Measurements from ENCODE around the gene NEU4.

- TF ChIP-seq CTCF (conservative IDR thresholded peaks at IDR 0.05; ENCODE audit: low read depth, low read length) = no peak
- no peak for TF ChIP-seq POLR2A (IDR thresholded peaks at IDR 0.05; ENCODE audit: low read depth, low read length)
- no peak for TF ChIP-seq MXI1 (IDR thresholded peaks at IDR 0.05; ENCODE audit: borderline replicate concordance, low read depth, low read length)
- TF ChIP-seq, protein P1, sequence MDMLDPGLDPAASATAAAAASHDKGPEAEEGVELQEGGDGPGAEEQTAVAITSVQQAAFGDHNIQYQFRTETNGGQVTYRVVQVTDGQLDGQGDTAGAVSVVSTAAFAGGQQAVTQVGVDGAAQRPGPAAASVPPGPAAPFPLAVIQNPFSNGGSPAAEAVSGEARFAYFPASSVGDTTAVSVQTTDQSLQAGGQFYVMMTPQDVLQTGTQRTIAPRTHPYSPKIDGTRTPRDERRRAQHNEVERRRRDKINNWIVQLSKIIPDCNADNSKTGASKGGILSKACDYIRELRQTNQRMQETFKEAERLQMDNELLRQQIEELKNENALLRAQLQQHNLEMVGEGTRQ (IDR thresholded peaks at IDR 0.05; ENCODE audit: low read depth, low read length) = no peak
- TF ChIP-seq CEBPB (IDR thresholded peaks at IDR 0.05; ENCODE audit: low read depth, low read length) = no peak
- TF ChIP-seq FOS (IDR thresholded peaks at IDR 0.05; ENCODE audit: low read depth, low read length) = no peak
- TF ChIP-seq MAFK (IDR thresholded peaks at IDR 0.05; ENCODE audit: low read depth, low read length) = peak; percentile 43
- TF ChIP-seq NFE2L2 (IDR thresholded peaks at IDR 0.05; ENCODE audit: low read depth, low read length) = no peak
- TF ChIP-seq RAD21 (IDR thresholded peaks at IDR 0.05; ENCODE audit: low read length) = no peak
- no peak for TF ChIP-seq MAZ (IDR thresholded peaks at IDR 0.05; ENCODE audit: borderline replicate concordance, low read depth, low read length)
Measured at GRCh38 chr2:241772063-241772499, 36.9 kb upstream of the NEU4 start.
